Colonic mucosa (tissue), 4 donors: ENCODE results near the gene CAVIN3. TPM values are rescaled to one million over a fixed set of nuclear protein-coding genes. Genes with fewer than 3 reads are reported as not detected.
"Not testable (repeated sequence)": the region's sequence is repeated elsewhere in the genome, so short reads cannot be mapped to it uniquely, and the experiment has no call there.

Experiments
- DNase-seq: peaks from one replicate; pipeline ENCODE4 v3.0.0-alpha.2; 2020
- H3K27ac ChIP-seq: fragments of 200-600 bp; one replicate; pipeline ENCODE4 v1.8.0; 2021
- H3K27me3 ChIP-seq: fragments of 200-600 bp; one replicate; pipeline ENCODE4 v1.8.0; 2021
- H3K36me3 ChIP-seq: fragments of 200-600 bp; one replicate; pipeline ENCODE4 v1.8.0; 2021
- H3K4me1 ChIP-seq: fragments of 200-600 bp; one replicate; pipeline ENCODE4 v1.8.0; 2021; ENCODE audit warnings: mild to moderate bottlenecking
- H3K4me3 ChIP-seq: fragments of 200-600 bp; one replicate; pipeline ENCODE4 v1.8.0; 2021
- H3K9ac ChIP-seq, 2 donors: one replicate each; pipeline ENCODE4 v1.7.0; 2013; ENCODE audit warnings: control low read depth in 2 of 2, low read depth in 2 of 2, low read length in 2 of 2
- H3K9me3 ChIP-seq: fragments of 200-600 bp; one replicate; pipeline ENCODE4 v1.8.0; 2021
- CTCF ChIP-seq: fragments of 200-600 bp; IDR thresholded peaks from one replicate; pipeline ENCODE4 v1.8.0; 2022; ENCODE audit warnings: antibody characterized with exemption, mild to moderate bottlenecking
- intact Hi-C: fragments of 100-400 bp; cut with DNase I; formaldehyde crosslinking; loops from one replicate; pipeline ENCODE4 v1.14.1; 2022
- total RNA-seq, 2 donors: library from RNA; stranded (reverse); fragmentation: NEBNext Ultra II Directional in 1 of 2; extraction: Animal tissue kit (Norgen Biotek cat#: 25700) in 1 of 2; gene quantifications; one replicate each; pipeline ENCODE4 v1.2.1, GENCODE V29; 2021
- donor health status: healthy.
- donor health status: DM: no; HTN: no; CAD: no.
- donor health status: DM: no; HTN: no; CAD: no.

CAVIN3 gene
- total RNA-seq, 2 donors from 2014 or later, result 6.5 to 15.4 TPM

DNA sequence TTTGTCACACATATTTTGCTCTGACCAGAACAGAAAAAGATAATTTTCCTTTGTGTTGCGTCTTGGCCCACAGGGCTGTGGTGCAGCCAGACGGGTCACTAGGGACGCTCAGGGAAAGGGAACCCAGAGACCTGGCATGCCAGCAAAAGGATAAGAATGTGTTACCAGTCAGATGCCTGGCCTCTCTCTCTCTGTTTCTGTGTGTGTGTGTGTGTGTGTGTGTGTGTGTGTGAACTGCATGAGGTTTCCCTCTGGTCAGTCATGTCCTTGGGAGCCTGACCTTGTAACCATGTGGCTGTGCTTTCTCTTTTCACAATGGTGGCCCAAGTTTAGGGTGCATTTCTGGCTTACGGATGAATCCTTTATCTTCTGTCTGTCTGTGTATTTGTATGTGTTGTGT, 35.3 kb downstream of the CAVIN3 start:
- H3K9ac ChIP-seq, result no peak overlapping the region
- H3K4me3 ChIP-seq, result no peak overlapping the region
- DNase-seq, result no peak
- no peak overlapping the region for H3K27ac ChIP-seq
- no peak for TF ChIP-seq CTCF
- no peaks in the 10 kb centered on the region for H3K9me3 ChIP-seq
- no peaks in the 10 kb centered on the region for H3K36me3 ChIP-seq
- intact Hi-C loops, result no loop called here
- H3K4me1 ChIP-seq, result no peaks in the 10 kb centered on the region
- H3K27me3 ChIP-seq, result no peaks in the 10 kb centered on the region

GRCh38 chr11:6284250-6284649, 36.1 kb downstream of the CAVIN3 start:
- no peaks in the 10 kb centered on the region for H3K36me3 ChIP-seq
- intact Hi-C loops, result no loop called here
- H3K9me3 ChIP-seq, result no peaks in the 10 kb centered on the region

DNA sequence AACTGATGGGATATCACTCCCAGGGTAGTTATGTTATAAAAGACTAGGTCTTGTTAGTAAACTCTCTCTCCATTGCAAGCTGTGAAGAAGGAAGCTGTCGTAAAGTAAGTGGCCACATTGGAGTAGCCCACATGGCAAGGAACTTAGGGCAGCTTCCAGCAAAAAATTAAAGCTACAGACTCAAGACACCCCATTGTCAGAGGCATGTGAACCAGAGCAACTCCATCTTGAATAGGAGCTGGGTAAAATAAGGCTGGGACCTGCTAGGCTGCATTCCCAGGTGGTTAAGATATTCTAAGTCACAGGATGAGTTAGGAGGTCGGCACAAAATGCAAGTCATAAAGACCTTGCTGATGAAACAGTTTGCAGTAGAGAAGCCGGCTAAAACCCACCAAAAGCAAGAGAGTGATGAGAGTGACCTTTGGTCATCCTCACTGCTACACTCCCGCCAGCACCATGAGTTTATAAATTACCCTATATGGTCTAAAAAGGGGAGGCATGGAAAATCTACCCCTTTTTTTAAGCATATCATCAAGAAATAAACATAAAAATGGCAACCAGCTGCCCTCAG, 36.8 kb downstream of the CAVIN3 start:
- H3K9me3 ChIP-seq, result no peaks in the 10 kb centered on the region
- TF ChIP-seq CTCF, result no peak
- no peaks in the 10 kb centered on the region for H3K36me3 ChIP-seq
- no peak for DNase-seq
- no peaks in the 10 kb centered on the region for H3K27me3 ChIP-seq
- H3K4me1 ChIP-seq, result no peaks in the 10 kb centered on the region
- H3K4me3 ChIP-seq, result no peak overlapping the region
- H3K27ac ChIP-seq, result no peak overlapping the region
- intact Hi-C loops, result no loop called here
- H3K9ac ChIP-seq, result no peak overlapping the region

More at GRCh38 chr11:6284250-6284649, 36.1 kb downstream of the CAVIN3 start:
- no peaks in the 10 kb centered on the region for H3K4me1 ChIP-seq
- H3K27me3 ChIP-seq, result no peaks in the 10 kb centered on the region
- no peak for DNase-seq
- H3K9ac ChIP-seq, result no peak overlapping the region
- H3K27ac ChIP-seq, result no peak overlapping the region
- H3K4me3 ChIP-seq, result no peak overlapping the region
- TF ChIP-seq CTCF, result no peak

GRCh38 chr11:6280809-6281208, 39.5 kb downstream of the CAVIN3 start:
- H3K4me3 ChIP-seq, intact Hi-C loops, H3K9me3 ChIP-seq, H3K27ac ChIP-seq, H3K36me3 ChIP-seq, H3K4me1 ChIP-seq, H3K27me3 ChIP-seq, H3K9ac ChIP-seq, DNase-seq: not testable (repeated sequence)

DNA sequence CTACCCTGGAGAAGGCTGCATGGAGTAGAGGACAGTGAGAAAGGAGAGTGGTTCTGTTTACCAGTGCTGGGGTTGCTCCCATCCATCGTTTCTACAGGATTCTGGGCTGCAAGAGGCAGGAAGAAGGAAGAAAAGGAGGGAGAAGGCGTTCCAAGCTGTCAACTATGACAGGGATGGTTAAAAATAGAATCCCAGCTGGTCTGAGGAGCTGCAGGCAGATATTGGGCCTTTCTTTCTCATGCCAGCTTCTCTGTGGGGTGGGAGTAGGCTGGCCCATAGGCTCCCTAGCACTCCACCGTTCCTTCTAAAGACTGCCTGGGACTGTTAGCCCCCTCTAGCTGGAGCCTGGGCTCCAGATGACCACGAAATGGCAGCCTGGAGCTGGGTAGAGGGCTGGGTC, 47.1 kb downstream of the CAVIN3 start:
- Histone ChIP-seq H3K36me3 (no peaks in the 10 kb centered on the region), H3K9me3 (no peaks in the 10 kb centered on the region), H3K4me1 (no peaks in the 10 kb centered on the region), H3K9ac (no peak overlapping the region), H3K27me3 (no peaks in the 10 kb centered on the region), H3K4me3 (no peak overlapping the region), H3K27ac (no peak overlapping the region)
- no peak for DNase-seq
- no peak for TF ChIP-seq CTCF
- intact Hi-C loops, result no loop called here

DNA sequence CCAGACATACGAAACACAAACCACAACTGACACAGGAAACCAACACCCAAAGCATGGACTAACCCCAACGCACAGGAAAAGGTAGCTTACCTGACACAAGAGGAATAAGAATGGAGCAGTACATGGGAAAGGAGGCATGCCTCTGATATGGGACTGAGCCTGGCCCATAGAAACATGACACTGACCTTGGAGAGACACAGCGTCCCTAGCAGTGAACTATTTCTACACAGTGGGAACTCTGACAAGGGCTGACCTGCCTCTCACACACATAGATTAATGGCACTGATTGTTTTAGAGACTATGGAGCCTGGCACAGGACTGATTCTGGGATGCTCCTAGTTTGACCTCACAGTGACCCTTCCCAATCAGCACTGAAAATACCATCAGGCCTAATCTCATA, 48.7 kb downstream of the CAVIN3 start:
- Histone ChIP-seq H3K27me3 (no peaks in the 10 kb centered on the region), H3K27ac (no peak overlapping the region), H3K36me3 (no peaks in the 10 kb centered on the region), H3K4me1 (no peaks in the 10 kb centered on the region), H3K9ac (no peak overlapping the region), H3K4me3 (no peak overlapping the region), H3K9me3 (no peaks in the 10 kb centered on the region)
- TF ChIP-seq CTCF, result no peak
- DNase-seq, result no peak
- intact Hi-C loops, result no loop called here
